GM19438 (cell line): ENCODE measurements around the gene IFT74.
"Not testable (repeated sequence)": the region's sequence is repeated elsewhere in the genome, so short reads cannot be mapped to it uniquely, and the experiment has no call there.

Source experiments
- ATAC-seq: cut with Tn5 transposase; IDR thresholded peaks from one replicate; pipeline ENCODE4 v1.9.1; 2021; ENCODE audit warnings: low read depth; ENCODE audit not compliant: unreplicated experiment

Gene IFT74

GRCh38 chr9:27065288-27065687 is 109.1 kb downstream of the IFT74 start:
- ATAC-seq = no peak

GRCh38 chr9:27073841-27074728 is 117.9 kb downstream of the IFT74 start:
- ATAC-seq = no peak

- ATAC-seq = no peak
Measured at GRCh38 chr9:27078685-27079084, 122.5 kb downstream of the IFT74 start.

GRCh38 chr9:27085456-27085855 is 129.2 kb downstream of the IFT74 start:
- ATAC-seq = no peak

GRCh38 chr9:27086818-27087680 is 130.8 kb downstream of the IFT74 start:
- no peak for ATAC-seq

- no peak for ATAC-seq
Measured at GRCh38 chr9:27088981-27089380, 132.8 kb downstream of the IFT74 start.

GRCh38 chr9:27089706-27090105 is 133.5 kb downstream of the IFT74 start:
- no peak for ATAC-seq

- ATAC-seq = no peak
Measured at GRCh38 chr9:27090231-27090630, 134.0 kb downstream of the IFT74 start.

GRCh38 chr9:27090711-27091110 is 134.5 kb downstream of the IFT74 start:
- no peak for ATAC-seq

- ATAC-seq = not testable (repeated sequence)
Measured at GRCh38 chr9:27092496-27092895, 136.3 kb downstream of the IFT74 start.

- ATAC-seq = not testable (repeated sequence)
Measured at GRCh38 chr9:27093384-27094067, 137.3 kb downstream of the IFT74 start.

- no peak for ATAC-seq
Measured at GRCh38 chr9:27094640-27095298, 138.6 kb downstream of the IFT74 start.

GRCh38 chr9:27107241-27107640 is 151.0 kb downstream of the IFT74 start:
- no peak for ATAC-seq

- no peak for ATAC-seq
Measured at GRCh38 chr9:27108981-27109541, 152.8 kb downstream of the IFT74 start, which contains the start of gene TEK. TEK (plus strand) TSS chr9:27109225; CDS start chr9:27109591, 366 bp downstream.

GRCh38 chr9:27109621-27110020 is 153.4 kb downstream of the IFT74 start:
- no peak for ATAC-seq

GRCh38 chr9:27110181-27110580 is 154.0 kb downstream of the IFT74 start:
- no peak for ATAC-seq

GRCh38 chr9:27112235-27112634 is 156.0 kb downstream of the IFT74 start:
- no peak for ATAC-seq
